Stimulated activated CD8-positive, alpha-beta memory T cell treated with anti-CD3 and anti-CD28 coated beads, Interleukin-2, amount 100 ng/mL, for 48 hours (primary cell): ENCODE measurements around the gene PAPSS1.
"Not testable (repeated sequence)": the region's sequence is repeated elsewhere in the genome, so short reads cannot be mapped to it uniquely, and the experiment has no call there.

Source experiments
- DNase-seq, 2 donors: peaks; one replicate each; pipeline ENCODE4 v3.0.0-alpha.2; 2020; ENCODE audit warnings: low read depth in 2 of 2

PAPSS1 gene

GRCh38 chr4:107726131-107726925 is 6.3 kb upstream of the PAPSS1 start:
- not testable (repeated sequence) for DNase-seq

- DNase-seq = no peak
Measured at GRCh38 chr4:107725281-107725859, 5.3 kb upstream of the PAPSS1 start.

- not testable (repeated sequence) for DNase-seq
Measured at GRCh38 chr4:107723331-107723730, 3.3 kb upstream of the PAPSS1 start.

GRCh38 chr4:107721436-107722100 is 1.5 kb upstream of the PAPSS1 start:
- peak; percentile 33 to 42 for DNase-seq

GRCh38 chr4:107719207-107719921 is 670 bp downstream of the PAPSS1 start:
- DNase-seq = no peak

GRCh38 chr4:107718351-107718965 is 1.6 kb downstream of the PAPSS1 start:
- DNase-seq = no peak

GRCh38 chr4:107714256-107714655 is 5.8 kb downstream of the PAPSS1 start:
- DNase-seq = no peak

GRCh38 chr4:107712236-107712635 is 7.8 kb downstream of the PAPSS1 start:
- no peak for DNase-seq

- DNase-seq = no peak
Measured at GRCh38 chr4:107711831-107712230, 8.2 kb downstream of the PAPSS1 start.

GRCh38 chr4:107710493-107711459 is 9.3 kb downstream of the PAPSS1 start:
- DNase-seq = no peak

GRCh38 chr4:107709916-107710315 is 10.1 kb downstream of the PAPSS1 start:
- DNase-seq = no peak

GRCh38 chr4:107708225-107708624 is 11.8 kb downstream of the PAPSS1 start:
- no peak for DNase-seq

- DNase-seq = no peak
Measured at GRCh38 chr4:107705742-107706556, 14.1 kb downstream of the PAPSS1 start.

- no peak for DNase-seq
Measured at GRCh38 chr4:107701565-107701964, 18.5 kb downstream of the PAPSS1 start.

- no peak for DNase-seq
Measured at GRCh38 chr4:107699466-107700206, 20.4 kb downstream of the PAPSS1 start.

- DNase-seq = not testable (repeated sequence)
Measured at GRCh38 chr4:107696187-107696586, 23.8 kb downstream of the PAPSS1 start.

- no peak for DNase-seq
Measured at GRCh38 chr4:107693132-107693531, 26.9 kb downstream of the PAPSS1 start.

GRCh38 chr4:107692202-107692601 is 27.8 kb downstream of the PAPSS1 start:
- DNase-seq = no peak

- no peak for DNase-seq
Measured at GRCh38 chr4:107691378-107691777, 28.7 kb downstream of the PAPSS1 start.
